ENCODE results near the gene EML4.
"Not testable (repeated sequence)": the region's sequence is repeated elsewhere in the genome, so short reads cannot be mapped to it uniquely, and the experiment has no call there.

Gene EML4

DNA sequence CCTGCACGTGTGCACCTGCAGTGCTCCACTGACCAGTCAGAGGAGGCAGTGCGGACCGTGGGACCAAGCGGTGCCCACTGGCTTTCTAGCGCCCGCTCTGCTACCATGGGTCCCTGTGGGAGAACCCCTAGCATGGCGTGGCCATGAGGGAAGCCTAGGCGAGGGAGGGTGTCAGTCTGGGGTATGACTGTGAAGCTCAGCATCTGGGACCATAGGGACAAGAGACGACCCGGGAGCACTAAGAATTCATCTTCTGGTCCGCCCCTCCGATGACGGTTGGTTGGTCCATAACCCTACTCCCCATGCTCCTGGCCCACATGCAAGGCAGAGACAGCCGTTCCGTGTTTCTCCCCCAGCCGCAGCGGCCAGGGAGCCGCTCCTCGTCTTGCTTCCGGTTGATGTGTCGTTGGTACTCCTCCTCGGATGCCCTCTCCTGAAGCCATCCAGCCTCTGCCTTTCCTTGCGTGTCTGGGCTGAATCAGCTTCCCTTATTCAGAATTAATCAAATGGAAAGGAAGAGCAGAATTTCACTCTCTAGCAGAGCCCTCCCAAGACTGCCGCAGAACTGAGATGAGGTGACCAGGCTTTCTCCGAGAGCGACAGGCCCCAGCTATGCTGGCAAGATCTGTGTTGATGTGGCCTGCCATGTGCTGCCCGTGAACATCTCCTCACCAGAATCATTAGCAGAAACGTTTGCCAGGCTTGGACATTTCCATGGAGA, 168.9 kb downstream of the EML4 start:
- peaks cover 17 to 27% of the 10 kb centered on the region in 2 donors for H3K4me1 Mint-ChIP-seq

DNA sequence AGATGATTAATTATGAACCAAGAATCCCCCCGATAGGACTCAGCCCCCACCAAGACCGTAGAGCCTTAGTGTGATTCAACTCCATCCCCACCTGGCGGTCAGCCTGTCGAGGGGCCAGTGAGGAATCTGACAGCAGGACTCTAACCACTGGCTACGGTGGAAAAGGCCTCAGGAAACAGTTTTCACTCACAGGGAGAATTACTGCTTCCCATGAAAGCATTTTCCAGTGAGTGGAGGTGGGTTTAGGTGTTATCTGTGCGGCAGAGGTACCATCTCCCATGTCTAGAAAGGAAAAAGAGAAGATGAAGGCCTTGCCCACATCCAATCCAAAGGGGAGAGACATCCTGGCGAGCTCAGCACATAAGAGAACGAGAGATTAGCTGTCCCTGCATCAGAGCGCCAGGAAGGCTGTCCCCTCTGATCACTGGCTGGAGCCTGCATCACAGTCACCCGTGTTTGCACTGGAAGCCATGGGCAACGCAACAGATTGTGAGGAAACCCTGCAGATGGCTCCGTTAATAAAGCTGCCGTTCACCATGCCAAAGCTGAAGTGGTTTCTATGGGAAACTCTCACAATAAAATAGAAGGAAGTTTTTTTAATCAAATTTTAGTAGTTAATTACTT, 169.5 kb downstream of the EML4 start:
- Mint-ChIP-seq H3K27ac (no peak overlapping the region), H3K4me3 (no peak overlapping the region), H3K36me3 (peaks cover 51 to 84% of the 10 kb centered on the region in 2 donors)

More for the DNA sequence above, 168.9 kb downstream of the EML4 start:
- Mint-ChIP-seq H3K4me3 (no peak overlapping the region), H3K27ac (no peak overlapping the region), H3K9me3 (peaks cover 7 to 8% of the 10 kb centered on the region in 2 donors), H3K36me3 (peaks cover 53 to 84% of the 10 kb centered on the region in 2 donors), H3K27me3 (no peaks in the 10 kb centered on the region)
- ATAC-seq (replicated peaks) (no peak), DNase-seq (no peak)

GRCh38 chr2:42339191-42339912, 170.2 kb downstream of the EML4 start:
- H3K27ac Mint-ChIP-seq, result peak overlapping the region; percentile 56
- H3K4me1 Mint-ChIP-seq, result peaks cover 21 to 31% of the 10 kb centered on the region in 2 donors
- DNase-seq, result no peak
- peaks cover 45 to 81% of the 10 kb centered on the region in 2 donors for H3K36me3 Mint-ChIP-seq
- H3K27me3 Mint-ChIP-seq, result no peaks in the 10 kb centered on the region
- ATAC-seq (replicated peaks), result peak; percentile 38 to 42
- H3K4me3 Mint-ChIP-seq, result no peak overlapping the region
- H3K9me3 Mint-ChIP-seq, result peaks cover 7 to 8% of the 10 kb centered on the region in 2 donors

More for the DNA sequence above, 169.5 kb downstream of the EML4 start:
- Mint-ChIP-seq H3K4me1 (peaks cover 21 to 31% of the 10 kb centered on the region in 2 donors), H3K27me3 (no peaks in the 10 kb centered on the region), H3K9me3 (peaks cover 7 to 8% of the 10 kb centered on the region in 2 donors)
- no peak for DNase-seq
- ATAC-seq (replicated peaks), result no peak

- no peak for ATAC-seq (replicated peaks)
- peaks cover 21 to 31% of the 10 kb centered on the region in 2 donors for H3K4me1 Mint-ChIP-seq
- peaks cover 46 to 77% of the 10 kb centered on the region in 2 donors for H3K36me3 Mint-ChIP-seq
- peaks cover 7 to 8% of the 10 kb centered on the region in 2 donors for H3K9me3 Mint-ChIP-seq
- no peak overlapping the region for H3K4me3 Mint-ChIP-seq
- no peaks in the 10 kb centered on the region for H3K27me3 Mint-ChIP-seq
- DNase-seq, result no peak
- peak overlapping the region; percentile 56 for H3K27ac Mint-ChIP-seq
Measured at GRCh38 chr2:42340045-42340937, 171.1 kb downstream of the EML4 start.

DNA sequence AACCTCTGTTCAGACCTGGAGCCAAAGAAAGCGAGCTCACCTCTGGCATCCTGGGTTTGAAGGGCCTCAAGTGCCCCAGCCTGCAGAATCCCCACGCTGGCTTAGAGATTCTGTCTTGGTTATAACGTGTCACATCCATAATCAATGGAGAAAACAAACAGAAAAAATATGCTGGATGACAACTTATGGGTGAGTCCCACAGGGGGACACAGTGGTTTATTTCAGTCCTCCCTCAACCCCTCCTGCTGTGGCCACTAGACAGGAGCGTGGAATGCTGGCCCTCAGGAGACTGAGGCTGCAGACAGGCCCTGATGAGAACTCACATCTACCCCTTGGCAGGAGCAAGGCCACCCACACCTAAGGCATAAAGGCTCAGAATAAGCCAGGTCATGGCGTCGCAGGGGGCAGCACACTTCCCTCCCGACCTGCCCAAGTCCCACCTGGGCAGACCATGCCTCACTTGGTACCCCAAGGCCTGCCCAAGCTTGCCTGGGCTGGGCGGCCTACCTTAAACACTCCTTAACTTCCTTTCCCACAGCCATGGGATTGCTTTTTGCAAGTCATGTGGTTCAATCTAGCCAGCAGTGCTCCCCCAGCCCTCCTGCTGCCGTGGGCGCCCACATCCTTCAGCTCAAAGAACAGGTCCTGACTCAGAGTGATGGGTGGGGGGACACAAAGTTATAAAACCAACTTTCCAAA, 171.9 kb downstream of the EML4 start:
- DNase-seq (no peak), ATAC-seq (replicated peaks) (no peak)
- Mint-ChIP-seq H3K36me3 (peaks cover 45 to 77% of the 10 kb centered on the region in 2 donors), H3K4me1 (peaks cover 20 to 31% of the 10 kb centered on the region in 2 donors), H3K27ac (peak overlapping the region; percentile 87), H3K9me3 (peaks cover 5 to 8% of the 10 kb centered on the region in 2 donors), H3K27me3 (no peaks in the 10 kb centered on the region), H3K4me3 (no peak overlapping the region)

GRCh38 chr2:42342061-42342794, 173.1 kb downstream of the EML4 start:
- Mint-ChIP-seq H3K36me3 (peaks cover 38 to 71% of the 10 kb centered on the region in 2 donors), H3K4me3 (no peak overlapping the region), H3K27me3 (no peaks in the 10 kb centered on the region), H3K9me3 (peaks cover 4 to 7% of the 10 kb centered on the region in 2 donors), H3K27ac (peak overlapping the region; percentile 89), H3K4me1 (peaks cover 21 to 31% of the 10 kb centered on the region in 2 donors)
- peak; percentile 69 to 85 for ATAC-seq (replicated peaks)
- no peak for DNase-seq

- peak; percentile 5 to 14 for ATAC-seq (replicated peaks)
- Mint-ChIP-seq H3K27me3 (no peaks in the 10 kb centered on the region), H3K27ac (peak overlapping the region; percentile 89), H3K4me1 (peaks cover 21 to 31% of the 10 kb centered on the region in 2 donors), H3K4me3 (no peak overlapping the region), H3K9me3 (peaks cover 2 to 4% of the 10 kb centered on the region in 2 donors), H3K36me3 (peaks cover 36 to 69% of the 10 kb centered on the region in 2 donors)
- DNase-seq, result no peak
Measured at GRCh38 chr2:42342795-42343241, 173.7 kb downstream of the EML4 start.

DNA sequence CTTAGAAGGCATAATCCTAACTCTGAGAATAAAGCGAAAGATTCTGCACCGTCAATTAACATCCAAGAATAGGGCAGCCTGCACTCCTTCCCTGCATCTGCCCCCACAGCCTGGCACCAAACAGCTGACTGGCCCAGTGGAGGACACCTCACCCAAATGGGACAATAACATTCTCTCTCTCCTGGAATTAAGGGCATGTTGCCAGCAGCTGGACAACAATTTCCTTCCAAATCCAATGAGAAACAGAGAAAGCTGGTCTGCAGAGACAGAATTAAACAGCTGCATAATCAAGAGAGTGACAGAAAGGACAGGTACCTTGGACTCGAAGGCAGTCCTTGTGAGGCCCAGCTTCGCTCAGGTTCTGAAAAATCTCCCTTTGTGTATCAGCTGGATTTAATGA, 176.8 kb downstream of the EML4 start:
- Mint-ChIP-seq H3K9me3 (no peaks in the 10 kb centered on the region), H3K36me3 (peaks cover 32 to 65% of the 10 kb centered on the region in 2 donors), H3K4me3 (no peak overlapping the region), H3K4me1 (peaks cover 15 to 24% of the 10 kb centered on the region in 2 donors), H3K27me3 (no peaks in the 10 kb centered on the region), H3K27ac (no peak overlapping the region)
- no peak for DNase-seq
- no peak for ATAC-seq (replicated peaks)

GRCh38 chr2:42346856-42347255, 177.7 kb downstream of the EML4 start:
- peaks cover 15 to 23% of the 10 kb centered on the region in 2 donors for H3K4me1 Mint-ChIP-seq
- not testable (repeated sequence) for H3K9me3 Mint-ChIP-seq; H3K27ac Mint-ChIP-seq; ATAC-seq (replicated peaks); H3K27me3 Mint-ChIP-seq; H3K4me3 Mint-ChIP-seq; DNase-seq
- peaks cover 35 to 64% of the 10 kb centered on the region in 2 donors for H3K36me3 Mint-ChIP-seq

- H3K27ac Mint-ChIP-seq, H3K4me3 Mint-ChIP-seq: not testable (repeated sequence)
Measured at GRCh38 chr2:42347518-42347917, 178.4 kb downstream of the EML4 start.

GRCh38 chr2:42348113-42348805, 179.1 kb downstream of the EML4 start:
- DNase-seq, result no peak
- Mint-ChIP-seq H3K27ac (no peak overlapping the region), H3K36me3 (peaks cover 47 to 63% of the 10 kb centered on the region in 2 donors), H3K9me3 (no peaks in the 10 kb centered on the region), H3K27me3 (no peaks in the 10 kb centered on the region), H3K4me1 (peaks cover 7 to 12% of the 10 kb centered on the region in 2 donors), H3K4me3 (no peak overlapping the region)
- ATAC-seq (replicated peaks), result no peak

More at GRCh38 chr2:42347518-42347917, 178.4 kb downstream of the EML4 start:
- H3K27me3 Mint-ChIP-seq; ATAC-seq (replicated peaks); H3K9me3 Mint-ChIP-seq; DNase-seq: not testable (repeated sequence)
- Mint-ChIP-seq H3K4me1 (peaks cover 10 to 16% of the 10 kb centered on the region in 2 donors), H3K36me3 (peaks cover 42 to 67% of the 10 kb centered on the region in 2 donors)

- Mint-ChIP-seq H3K4me1 (peaks cover 15 to 18% of the 10 kb centered on the region in 2 donors), H3K27ac (no peak overlapping the region), H3K36me3 (peaks cover 40 to 54% of the 10 kb centered on the region in 2 donors), H3K9me3 (no peaks in the 10 kb centered on the region), H3K4me3 (no peak overlapping the region), H3K27me3 (no peaks in the 10 kb centered on the region)
- ATAC-seq (replicated peaks) (no peak), DNase-seq (no peak)
Measured at GRCh38 chr2:42350434-42351063, 181.4 kb downstream of the EML4 start.
